NCI-H128 (cell line): ENCODE results near the gene IDUA.

ENCODE experiments used
- DNase-seq: peaks from one replicate; lab custom pipeline; 2025; ENCODE audit not compliant: unreplicated experiment; lab: John Stamatoyannopoulos, UW

The IDUA gene

DNA sequence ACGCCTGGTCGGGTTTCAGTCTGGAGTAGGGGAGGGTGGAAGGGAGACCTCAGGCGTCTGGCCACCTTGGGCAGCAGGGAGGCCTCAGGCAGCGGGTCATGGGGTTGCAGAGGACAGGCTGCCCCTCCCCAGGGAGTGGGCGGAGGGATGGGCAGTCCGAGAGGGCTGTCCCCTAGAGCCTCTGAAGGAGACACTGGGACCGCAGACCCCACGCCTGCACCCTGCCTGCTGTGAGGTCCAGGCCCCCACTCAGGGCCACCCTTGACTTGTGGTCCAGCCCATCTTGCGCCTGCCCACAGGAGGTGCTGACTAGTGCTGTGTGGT is 41.0 kb downstream of the IDUA start:
- no peak for DNase-seq

DNA sequence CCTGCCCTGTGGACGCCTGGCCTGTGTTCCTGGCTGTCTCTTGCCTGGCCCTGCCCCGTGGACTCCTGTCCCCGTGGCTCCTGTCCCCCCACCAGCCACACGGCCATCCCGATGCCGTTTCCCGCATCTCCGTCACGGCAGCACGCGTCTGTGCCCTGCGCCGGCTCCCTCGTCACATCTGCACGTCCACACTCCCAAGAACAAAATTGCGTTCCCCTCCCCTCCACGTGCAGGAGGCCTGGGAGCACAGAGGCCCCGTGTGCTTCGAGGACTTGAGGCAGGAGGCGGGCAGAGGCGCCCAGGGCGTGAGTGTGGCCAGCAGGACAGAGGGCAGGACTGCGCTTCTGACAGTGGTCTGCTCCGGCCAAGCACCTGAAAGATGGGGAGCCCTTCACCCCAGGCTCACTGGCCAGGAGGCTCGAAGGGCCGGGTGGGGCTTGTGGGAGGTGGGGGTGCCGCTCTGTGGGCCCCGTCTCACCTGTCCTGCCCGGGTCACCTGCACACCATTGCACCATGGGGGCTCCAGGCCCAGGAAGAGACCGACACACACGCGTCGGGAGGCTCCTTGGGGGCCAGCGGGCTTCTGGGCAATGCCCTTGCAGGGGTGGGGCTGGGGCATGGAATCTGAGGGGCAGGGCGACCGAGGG is 41.9 kb downstream of the IDUA start:
- no peak for DNase-seq

DNA sequence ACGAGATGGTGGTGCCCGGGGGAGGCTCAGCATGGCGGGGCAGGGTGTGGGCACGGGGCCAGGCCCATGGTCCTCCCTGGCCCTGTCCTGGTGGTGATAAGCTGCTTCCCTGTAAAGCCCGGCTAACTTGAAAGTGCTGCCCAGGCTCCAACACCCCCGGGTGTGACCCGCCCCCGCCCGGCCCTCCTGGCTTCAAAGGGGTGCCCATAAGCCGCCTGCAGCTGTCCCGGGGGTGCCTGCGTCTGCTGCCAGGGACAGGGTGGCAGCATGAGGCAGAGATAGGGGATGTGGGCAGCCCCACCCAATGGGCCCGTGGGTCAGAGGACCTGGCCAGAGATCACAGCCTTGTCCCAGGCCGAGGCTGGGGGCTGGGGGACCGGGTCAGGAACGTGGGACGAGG is 42.7 kb downstream of the IDUA start:
- DNase-seq: no peak

- DNase-seq: no peak
Measured at GRCh38 chr4:1030031-1030430, 43.2 kb downstream of the IDUA start.

DNA sequence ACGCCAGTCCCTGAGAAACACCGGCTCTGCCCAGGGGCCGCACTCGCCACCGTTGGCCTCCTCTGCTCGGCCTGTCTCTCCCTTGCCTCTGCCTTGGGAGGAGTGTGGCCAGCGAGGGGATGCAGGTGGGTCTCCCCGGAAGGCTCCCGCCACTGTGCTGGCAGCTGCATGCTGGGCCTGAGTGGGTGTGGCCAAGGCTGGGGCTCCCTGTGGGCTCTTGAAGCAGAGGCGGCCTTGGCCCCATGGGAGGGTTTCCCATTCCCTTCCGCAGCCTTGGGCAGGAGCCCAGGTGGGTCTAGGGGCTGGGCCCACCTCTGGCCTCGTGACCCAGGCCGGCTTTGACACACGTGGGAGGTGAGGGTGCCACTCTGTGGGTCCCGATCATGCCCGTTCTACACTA is 43.7 kb downstream of the IDUA start:
- DNase-seq: no peak

DNA sequence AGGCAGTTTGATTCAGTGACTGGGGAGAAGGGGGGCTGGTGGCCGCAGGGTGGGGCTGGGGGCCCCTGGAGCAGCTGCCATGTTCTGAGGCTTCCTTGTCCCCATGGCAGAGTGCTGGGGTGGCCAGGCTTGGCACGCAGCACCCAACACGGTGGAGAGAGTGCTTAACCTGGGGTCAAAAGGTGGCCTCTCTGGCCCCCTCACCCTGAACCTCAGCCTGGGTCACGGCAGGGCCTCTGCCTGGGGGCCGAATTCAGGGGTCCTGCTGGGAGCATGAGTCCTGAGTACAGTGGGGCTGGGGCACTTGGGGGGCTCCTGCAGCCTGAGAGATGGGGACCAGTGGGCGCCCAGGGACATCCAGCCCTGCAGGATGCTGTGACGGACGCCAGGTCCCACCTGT is 44.5 kb downstream of the IDUA start:
- no peak for DNase-seq

DNA sequence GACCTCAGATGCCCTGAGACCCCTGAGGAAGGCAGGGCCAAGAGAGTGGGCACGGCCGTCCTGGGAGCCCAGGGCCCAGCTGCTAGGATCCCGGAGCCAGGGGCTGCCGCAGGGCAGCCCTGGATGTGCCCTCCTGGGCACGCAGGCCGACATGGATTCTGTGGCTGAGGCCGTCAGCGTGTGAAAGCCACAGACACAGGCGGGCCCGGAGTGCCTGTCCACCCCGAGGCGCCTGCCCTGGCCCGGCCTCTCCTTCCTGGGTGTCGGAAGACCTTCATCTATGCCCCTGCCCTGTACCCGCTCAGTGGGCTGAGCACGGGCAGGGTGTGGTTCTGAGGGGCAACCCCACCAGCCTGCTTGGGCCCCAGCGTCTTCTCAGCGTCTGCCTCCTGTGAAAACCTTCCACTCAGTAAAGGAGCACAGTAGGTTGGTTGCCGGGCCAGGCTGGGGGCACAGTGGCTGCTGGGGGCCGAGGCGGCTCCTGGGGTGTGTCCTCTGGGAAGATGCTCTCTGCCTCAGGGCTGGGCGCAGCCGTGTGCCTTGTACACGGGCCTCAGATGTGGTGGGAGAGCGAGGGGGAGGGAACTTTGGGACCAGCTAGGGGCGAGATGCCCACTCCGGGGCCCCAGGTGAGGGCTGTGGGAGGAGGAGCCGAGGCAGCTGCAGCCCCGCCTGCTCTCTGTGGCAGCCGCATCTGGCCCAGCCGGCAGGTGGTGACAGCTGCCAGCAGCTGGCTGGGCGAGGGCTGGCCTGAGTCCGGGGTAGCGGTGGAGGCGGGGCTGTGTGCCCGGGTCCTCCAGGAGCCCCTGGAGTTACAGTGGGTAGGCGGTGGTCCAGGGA is 45.3 kb downstream of the IDUA start:
- DNase-seq: no peak

GRCh38 chr4:1032861-1033260 is 46.0 kb downstream of the IDUA start:
- DNase-seq: no peak

DNA sequence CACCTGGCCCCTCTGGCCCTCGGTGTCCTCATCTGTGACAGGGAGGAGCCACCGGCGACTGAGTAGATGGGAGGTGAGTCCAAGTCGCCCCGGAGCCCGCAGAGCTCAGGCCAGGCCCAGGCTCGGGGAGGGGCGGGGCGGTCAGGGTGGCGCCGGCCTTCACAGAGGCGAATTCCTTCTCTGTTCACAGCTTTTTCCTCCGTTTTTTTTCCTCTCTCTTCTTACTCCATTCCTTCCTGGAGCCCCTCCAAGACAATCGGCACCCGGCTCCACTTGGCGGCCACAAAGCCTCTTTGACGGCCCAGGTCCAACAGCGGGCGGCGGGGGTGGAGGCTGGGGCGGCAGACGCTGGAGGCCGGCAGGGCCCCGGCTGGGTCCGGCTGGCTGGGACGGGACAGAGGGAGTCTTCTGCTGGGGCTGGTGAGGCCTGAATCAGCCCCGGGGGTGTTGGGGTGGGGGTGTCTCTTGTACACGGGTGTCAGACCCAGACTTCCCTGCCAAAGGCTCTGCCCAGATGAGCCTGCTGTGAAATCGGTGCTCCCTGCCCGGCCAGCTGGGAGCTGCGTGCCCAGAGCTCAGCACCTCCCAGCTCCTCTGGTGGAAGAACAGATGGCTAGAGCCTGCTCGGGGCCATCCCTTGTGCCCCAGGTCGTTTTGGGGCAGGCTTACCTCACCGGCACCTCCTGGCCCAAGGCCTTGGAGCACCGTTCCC is 47.2 kb downstream of the IDUA start:
- no peak for DNase-seq

- DNase-seq: no peak
Measured at GRCh38 chr4:1035510-1035909, 48.7 kb downstream of the IDUA start.

GRCh38 chr4:1036095-1036494 is 49.3 kb downstream of the IDUA start:
- no peak for DNase-seq

DNA sequence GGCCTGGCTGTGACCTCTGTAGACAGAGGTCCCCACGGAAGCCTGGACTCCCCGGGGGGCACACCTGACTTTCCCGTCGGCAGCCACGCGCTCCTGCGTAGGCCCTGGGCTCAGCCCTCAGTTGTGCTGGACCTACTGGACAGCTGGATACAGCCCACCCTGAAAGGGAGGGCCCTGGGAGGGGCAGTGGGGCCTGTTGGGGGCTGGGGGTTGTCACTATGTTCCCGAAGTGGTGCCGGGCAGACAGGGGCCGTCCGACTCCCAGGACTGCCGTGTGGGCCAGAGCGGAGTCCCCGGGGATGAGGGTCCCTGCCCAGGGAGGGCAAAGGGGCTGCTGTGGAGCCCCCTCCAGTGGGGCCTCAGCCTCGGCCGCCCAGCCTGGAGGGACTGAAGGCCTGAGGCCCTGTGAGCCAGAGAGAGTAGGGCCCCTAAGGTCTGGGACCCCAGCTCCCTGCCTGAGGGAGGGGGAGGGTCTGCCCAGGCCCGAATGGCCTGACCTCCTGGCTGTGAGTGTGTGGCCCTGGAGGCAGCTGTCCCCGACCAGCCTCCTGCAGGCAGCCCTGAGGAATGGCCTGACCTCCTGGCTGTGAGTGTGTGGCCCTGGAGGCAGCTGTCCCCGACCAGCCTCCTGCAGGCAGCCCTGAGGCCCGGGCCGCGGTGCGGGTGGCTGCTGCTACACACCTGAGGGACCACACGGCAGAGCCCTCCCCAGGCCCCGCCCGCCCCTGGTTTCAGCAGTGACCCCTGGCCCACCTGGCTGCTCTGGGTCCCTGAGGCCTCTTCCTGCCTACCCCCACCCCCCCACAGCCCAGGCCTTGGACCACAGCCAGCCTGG is 50.3 kb downstream of the IDUA start:
- DNase-seq: no peak

DNA sequence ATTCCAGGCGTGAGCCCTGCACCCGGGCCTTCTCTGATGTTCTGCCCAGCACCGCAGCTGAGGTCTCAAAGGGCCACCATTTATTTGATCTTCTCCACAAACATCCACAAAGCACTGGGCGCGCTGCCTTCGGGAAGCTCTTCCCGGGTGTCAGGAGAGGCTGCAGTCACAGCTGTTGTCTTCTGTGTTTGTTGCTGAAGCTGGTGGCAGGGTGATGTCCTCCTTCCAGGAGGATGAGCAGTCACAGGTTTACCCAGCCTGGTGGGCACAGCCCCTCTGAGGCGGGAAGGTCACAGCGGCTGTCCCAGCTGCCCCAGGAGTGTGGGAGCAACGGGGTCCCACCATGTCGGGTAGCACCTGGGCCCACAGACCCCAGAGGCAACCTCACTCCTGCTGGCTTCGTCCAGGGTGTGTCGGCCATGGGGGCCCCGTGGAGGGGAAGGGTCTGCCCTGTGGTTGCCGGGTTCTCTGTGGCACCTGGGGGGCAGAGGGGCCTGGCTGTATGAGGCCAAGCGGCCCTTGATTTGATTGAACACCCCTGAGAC is 52.2 kb downstream of the IDUA start:
- no peak for DNase-seq

DNA sequence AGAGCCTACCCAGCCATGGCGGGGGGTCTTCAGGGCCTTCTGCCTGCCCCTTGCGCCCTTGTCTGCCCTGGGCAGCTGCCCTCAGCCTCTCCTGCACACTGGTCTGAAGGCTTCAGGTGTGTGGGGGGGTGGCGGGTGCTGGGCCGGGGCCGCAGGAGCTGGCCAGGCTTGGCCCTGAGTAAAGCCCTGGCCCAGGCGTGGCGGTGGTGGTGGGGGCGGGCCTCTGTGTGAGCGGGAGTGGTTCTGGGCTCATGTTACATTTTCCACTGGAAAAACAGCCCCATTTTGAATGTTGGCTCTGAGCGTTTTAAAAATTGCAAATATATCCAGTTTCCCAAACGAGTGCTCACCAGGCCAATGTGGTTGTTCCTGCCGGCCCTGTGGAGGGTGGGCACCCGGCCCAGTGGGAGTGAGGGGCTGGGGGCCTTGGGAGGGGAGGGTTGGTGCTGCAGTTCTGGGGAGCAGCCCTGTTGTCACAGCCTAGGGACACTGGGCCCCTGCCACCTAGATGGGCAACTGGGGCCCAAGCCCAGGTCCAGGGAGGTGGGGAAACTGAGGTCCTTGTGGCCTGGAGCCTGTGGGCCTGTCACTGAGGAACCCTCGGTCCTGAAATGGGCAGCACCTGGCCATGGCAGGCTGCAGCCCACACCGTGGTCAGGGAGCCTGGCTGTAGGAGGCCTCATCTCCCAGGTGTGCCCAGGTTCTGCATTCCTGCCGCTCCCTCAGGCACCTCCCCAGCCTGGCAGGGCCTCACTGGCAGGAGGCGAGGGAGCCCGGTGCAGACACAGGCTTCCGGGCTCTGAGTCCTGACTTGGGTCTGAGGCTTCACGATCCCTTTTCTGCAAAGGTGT is 52.9 kb downstream of the IDUA start:
- no peak for DNase-seq

- DNase-seq: no peak
Measured at GRCh38 chr4:1040344-1041146, 53.7 kb downstream of the IDUA start.

- no peak for DNase-seq
Measured at GRCh38 chr4:1041147-1041935, 54.5 kb downstream of the IDUA start.

DNA sequence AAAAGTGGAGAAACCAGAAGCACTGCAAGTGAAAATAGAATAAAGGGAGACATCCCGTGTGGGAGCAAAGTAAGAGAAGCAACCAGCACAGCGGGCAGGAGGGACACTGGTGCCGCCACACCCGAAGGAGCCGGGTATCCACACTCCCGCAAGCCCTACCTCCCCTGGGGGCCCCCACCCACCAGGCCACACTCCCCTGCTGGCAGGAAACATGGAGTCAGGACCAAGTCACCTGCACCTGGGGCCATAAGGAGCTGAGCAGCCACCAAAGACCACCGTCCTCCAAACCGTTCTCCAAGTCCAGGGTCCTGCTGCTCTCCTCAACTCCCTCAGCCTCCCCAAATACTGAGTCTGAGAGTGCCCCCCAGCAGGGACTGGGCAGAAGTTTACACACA is 55.1 kb downstream of the IDUA start:
- no peak for DNase-seq

GRCh38 chr4:1042352-1043055 is 55.7 kb downstream of the IDUA start:
- no peak for DNase-seq
